GM18867 (cell line): ENCODE measurements around the gene CHAT.

Experiments
- ATAC-seq: cut with Tn5 transposase; IDR thresholded peaks from one replicate; pipeline ENCODE4 v1.9.1; 2021; ENCODE audit warnings: mild to moderate bottlenecking, moderate library complexity; ENCODE audit not compliant: unreplicated experiment

CHAT gene

DNA sequence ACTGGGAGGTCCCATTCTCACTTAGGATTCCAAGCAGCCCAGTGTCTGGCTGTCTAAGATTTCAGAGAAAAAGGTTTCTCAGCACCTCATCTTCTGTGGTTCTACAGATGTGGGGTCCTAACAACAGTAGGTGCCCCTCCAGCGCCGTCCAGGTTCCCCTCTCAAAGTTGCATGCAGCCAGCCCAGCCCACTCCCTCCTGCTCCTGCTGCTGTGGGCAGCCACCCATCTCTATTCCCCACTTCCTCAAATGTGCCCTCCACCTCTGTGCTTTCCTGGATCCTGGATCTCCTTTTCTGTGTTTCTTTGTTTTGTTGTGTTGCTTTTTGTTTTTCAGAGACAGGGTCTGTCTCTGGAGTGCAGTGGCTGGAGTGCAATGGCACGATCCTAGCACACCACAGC, 17.0 kb upstream of the CHAT start:
- no peak for ATAC-seq

DNA sequence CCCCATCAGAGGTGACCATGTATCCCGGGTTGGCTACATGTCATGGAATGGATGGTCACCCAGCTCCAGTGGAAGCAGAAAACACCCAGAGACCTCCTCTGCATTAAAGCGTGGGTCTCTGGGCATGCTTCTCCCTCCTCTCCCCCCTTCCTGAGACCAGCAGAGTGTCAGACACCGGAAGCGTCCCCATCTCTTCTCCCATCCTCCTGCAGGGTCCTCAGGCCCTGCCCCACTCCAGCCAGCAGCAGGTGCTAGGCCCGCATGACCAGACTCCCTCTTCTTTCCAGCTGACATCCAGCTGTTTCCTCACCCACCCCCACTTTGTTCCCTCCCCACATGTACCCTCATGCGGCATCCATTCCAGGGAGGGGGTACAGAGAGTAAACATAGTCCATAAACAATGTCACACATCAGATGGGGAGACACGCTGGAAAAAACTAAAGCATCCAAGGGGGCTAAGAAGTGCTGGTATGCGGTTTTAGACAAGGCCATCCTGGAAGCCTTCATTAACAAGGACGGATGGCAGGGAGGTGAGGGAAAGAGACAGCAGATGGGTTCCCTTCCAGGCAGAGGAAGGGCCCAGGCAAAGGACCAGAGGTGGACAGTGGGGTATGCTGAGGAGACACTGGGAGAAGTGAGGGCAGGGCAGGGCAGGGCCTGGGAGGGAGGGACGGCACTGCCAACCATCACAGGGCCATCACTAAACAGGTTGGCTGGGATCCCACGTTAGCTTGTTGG, 16.2 kb upstream of the CHAT start:
- no peak for ATAC-seq

DNA sequence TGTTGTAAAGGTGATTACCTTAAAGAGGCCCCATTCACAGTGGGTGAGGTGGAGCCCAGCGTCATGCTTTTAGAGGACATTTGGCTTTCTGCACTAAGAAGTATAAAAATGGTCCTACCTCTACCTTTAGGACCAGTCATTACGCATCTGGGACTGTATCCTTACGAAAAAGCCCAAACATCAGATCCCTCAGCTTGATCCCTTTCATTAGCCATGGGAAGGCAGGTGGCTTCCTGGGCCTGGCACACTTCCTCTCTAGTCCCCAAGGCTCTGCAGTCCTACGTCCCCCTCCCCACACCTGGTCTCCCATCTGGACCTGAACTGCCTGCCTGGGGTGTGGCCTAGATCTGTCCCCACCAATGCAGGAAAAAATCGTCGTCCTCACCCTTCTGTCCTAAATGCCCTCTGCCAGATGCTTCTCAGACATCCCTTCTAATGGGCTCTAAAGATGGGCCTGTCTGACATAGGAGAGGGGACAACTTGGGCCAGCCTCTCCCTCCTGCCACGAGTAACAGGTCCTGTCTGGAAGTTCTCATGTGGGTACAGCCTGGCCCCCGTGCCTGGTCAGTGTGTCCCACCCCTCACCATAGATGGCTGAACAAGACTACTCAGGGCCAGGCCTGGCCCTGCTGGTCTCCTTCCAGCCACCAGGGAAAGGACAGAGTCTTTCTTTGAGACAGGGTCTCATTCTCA, 15.5 kb upstream of the CHAT start:
- no peak for ATAC-seq

DNA sequence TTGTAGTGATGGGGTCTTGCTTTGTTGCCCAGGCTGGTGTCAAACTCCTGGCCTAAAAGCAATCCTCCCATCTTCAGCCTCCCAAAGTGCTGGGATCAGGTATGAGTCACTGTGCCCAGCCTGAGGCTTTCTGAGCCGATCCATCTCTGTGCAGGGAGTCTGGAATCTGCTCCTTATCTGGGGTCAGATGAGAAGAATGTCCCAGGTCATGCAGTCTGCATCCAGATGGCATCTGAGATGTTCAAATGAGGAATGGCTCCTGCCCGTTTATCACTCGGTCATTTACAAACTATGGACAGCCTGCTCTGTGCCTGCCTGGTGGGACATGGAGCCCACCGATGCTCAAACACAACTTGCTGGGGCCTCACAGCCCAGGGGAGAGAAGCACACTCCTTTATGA, 14.9 kb upstream of the CHAT start:
- no peak for ATAC-seq

DNA sequence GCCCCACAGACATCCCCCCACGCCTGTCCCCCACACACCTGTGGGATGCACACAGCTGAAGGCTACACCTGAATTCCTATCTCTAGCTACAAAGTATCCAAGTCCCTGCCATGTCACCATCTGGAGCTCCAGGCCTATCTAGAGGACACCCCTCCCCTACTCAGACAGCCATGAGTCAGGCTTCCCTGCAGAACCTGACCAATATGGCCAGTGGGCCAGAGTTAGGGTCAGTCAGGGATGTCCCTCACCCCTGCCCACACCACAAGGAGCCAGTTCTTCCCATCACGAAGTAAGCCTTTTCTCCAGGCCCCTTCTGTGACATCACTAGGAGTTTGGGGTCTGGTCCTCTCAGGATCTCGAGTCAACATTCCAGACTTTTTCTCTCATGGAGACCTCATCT, 14.3 kb upstream of the CHAT start:
- no peak for ATAC-seq

DNA sequence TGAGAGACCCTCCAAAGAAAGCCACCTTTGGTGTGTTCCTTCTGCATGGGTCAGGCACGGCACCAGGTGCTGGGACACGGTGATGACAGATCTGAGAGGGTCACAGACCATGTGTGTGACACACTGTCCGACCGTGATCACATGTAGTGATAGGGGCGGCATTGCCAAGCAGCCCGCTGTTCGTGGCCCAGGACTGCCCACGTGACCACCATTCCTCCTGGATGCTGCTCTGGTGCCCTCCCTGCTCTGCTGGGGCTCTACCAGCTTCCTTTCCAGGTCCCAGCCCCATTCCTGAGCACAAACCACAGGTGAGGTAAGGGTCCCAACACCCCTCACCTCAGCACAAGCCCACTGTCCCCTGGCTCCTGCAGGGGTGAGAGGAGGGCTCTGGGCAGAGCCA, 13.8 kb upstream of the CHAT start:
- ATAC-seq, result no peak

DNA sequence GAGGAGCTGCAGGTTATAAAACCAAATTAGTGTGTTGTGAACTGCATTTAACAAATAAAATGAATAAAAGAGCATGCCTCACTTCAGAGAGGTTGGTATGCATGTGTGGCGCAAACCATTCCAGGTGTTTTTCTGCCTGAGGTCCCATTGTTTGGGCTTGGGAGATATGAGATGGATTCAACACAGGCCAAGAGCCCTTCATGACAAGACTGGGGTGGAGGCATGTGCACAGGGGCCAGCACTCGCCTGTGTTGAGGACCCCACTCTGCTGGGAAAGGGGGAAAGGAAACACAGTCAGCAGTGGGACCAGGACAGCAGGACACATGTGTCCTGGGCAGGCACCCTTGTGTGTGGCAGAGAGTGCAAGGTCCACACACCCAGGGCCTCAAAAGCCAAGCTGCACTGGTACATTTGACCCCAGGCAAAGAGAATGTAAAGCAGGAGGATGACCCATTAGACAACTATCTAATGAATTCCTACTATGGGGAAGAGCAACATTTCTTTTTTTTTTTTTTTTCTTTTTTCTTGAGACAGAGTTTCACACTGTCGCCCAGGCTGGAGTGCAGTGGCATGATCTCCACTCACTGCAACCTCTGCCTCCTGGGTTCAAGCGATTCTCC, 12.9 kb upstream of the CHAT start:
- no peak for ATAC-seq

DNA sequence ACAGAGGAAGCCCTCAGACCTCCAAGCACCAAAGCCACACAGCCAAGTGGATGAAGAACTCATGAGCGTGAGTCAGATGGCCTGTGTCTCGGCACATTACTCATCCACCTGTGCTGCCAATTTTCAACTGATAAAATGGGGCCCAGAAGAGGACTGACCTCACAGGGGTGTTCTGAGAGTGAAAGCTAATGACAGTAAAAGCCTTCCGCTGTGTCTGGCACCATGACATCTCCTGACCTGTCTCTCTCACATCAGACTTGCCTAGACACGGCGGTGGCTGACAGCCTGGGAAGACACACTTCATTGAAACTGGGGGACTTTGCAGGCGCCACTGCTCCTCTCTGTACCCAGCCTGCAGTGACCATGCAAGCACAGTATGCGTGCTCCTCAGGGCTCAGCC, 12.0 kb upstream of the CHAT start:
- ATAC-seq, result peak; percentile 65

DNA sequence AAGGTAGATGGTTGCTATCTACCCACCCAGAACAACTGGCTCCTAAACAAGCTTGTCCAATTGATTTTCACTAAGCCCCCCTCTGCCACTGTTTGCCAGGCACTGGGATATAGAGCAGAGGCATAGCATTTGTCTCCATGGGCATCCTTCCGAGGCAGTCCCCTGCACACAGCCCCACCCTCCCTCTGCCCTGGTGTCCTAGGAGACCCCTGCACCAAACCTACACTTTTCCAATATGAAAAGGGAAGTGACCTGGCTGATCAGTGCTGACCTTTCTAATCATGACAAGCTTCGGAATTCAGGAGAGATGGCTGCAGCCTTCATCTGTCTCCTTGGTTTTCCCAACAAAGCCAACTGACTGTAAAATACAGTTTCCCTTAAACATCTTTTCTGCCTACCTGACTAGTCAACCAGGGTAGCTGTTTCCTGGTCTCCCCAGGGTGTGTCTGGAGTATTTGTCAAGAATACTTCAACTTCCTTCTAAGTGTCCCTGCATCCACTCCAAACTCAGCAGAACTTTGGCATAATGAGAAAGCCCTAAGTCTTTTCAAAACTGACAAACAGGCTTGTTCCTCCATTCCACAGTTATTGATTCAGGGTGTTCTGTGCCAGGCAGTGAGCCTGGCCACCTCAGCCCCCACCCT, 11.3 kb upstream of the CHAT start:
- ATAC-seq, result no peak

DNA sequence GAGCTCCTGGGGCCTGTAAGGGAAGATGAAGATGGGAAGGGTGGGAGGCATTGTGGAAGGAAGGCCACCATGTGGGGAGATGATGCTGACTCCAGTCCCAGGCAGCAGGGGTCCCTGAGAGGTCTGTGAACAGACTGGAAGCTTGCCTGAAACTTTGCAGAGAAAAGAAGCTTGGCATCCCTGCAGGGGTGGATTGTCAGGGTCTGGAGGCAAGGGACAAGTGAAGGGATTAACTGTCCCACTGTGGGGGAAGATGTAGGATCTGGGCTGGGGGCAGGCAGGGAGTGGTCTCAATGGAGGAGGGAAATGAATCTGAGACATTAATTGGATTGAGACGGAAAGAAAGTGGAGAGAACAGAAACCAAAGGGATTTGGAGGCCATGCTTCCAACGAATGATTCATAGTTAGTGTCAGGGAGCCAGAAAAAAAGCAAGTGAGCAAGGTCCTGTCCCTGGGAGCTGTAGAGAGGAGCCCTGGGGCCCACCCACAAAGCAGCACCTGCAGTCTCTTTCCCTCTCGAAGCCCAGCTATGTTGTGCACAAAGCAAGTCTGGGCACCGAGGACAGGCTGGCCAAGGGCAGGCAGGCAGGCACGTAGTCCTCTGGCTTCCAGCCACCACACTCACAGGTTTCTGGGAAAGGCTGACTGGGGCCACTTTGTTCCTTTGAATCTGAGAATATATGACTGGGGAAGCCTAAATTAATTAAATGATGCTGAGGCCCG, 8.5 kb upstream of the CHAT start:
- ATAC-seq, result no peak

DNA sequence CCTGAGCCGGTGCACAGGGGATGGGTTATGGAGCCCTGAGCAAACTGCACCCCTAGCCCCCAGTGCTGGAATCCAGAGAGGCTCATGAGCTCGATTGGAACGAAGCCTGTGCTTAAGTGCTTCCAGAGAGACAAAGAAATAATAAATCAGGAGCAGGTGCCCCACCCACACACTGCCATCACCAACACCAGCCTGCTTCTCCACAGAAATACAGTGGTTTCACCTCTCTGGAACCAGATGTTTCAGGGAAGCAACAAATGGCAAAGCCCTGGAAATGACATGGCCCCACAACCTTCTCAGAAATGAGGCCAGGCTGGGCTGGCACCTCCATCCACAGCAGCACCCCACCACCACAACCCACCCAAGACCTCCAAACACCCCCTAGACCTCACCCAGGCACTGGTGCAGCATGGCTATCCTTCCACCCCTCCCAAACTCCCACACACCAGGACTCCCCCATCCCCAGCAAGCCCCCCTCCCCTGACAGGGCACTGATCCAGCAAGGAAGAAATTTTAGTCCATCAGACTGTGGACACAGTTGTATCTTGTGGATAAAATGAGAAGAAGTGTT, 7.8 kb upstream of the CHAT start:
- ATAC-seq, result no peak

DNA sequence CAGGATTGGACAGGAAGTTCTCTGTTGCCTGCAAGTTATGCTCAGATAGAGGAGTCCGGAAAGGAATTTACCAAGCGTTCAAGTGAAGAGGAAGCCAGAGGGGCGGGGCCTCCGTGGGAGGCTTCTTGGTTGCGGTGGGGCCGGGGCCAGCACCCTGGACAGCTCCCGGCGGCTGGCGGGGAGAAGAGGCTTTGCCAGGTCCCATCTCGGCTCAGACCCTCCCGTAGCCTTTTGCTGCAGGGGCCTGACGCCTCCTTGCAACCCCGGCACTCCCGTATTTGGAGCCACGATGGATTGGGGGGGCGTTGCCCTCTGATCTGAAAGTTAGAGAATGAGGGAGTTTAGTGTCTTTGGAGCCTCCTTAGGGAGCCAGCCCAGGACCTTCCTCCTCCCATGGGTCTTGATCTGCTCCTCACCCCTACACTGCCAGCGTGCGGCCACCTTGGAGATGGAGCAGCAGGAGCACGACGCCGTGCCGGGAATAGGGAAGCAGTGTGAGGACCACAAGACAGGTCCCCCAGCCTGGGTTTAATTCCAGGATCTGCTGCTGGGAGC, 6.8 kb upstream of the CHAT start:
- no peak for ATAC-seq

DNA sequence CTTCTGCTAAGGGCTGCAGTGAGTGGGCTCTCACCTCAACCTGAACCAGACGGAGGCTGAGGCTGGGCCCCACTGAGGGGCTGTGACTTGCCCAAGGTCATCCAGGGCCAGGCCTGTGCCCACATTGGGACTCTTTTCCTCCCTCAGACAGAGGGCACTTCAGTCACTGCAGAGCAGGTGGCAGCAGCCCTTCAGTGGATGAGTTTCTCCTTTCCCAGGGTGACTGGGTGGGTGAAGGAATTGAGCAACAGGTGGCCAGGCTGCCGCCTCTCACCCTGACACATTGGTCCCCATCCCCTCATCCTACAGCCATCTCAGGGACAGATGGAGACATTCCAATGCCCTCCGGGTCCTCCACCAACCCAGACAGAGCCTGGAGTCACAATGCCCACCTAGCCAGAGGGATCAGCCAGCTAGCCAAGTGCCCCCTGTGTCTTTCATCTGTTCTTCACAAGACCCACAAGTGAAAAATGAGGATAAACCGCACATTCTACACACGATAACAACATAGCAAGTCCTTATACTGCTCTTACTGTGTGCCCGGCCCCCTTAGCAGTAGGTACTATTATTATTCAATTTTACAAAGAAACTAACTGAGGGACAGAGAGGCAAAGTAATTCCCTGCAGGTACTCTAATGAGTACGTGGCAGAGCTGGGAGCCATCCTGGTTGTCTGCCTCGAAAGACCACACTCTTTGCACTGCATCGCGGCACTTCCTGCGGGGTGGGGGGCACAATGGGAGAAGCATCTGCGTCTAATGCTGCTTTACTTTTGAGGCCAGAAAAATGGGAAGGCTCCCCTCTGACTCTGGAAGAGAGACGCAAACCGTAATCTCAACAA, 5.5 kb upstream of the CHAT start:
- no peak for ATAC-seq

DNA sequence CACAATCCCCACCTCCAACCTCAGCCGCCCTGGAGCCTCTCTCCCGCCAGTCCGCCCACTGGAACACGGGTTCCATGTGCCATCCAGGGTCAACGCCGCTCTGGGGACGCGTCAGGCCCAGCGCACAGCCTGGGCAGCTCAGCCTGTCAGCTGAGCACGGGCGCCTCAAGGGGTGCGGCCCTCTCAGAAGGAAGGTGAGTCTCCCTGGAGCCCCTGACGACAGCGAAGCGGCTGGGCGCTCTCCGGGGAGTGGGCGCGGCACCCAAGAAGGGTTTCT, 4.9 kb upstream of the CHAT start:
- ATAC-seq, result no peak

DNA sequence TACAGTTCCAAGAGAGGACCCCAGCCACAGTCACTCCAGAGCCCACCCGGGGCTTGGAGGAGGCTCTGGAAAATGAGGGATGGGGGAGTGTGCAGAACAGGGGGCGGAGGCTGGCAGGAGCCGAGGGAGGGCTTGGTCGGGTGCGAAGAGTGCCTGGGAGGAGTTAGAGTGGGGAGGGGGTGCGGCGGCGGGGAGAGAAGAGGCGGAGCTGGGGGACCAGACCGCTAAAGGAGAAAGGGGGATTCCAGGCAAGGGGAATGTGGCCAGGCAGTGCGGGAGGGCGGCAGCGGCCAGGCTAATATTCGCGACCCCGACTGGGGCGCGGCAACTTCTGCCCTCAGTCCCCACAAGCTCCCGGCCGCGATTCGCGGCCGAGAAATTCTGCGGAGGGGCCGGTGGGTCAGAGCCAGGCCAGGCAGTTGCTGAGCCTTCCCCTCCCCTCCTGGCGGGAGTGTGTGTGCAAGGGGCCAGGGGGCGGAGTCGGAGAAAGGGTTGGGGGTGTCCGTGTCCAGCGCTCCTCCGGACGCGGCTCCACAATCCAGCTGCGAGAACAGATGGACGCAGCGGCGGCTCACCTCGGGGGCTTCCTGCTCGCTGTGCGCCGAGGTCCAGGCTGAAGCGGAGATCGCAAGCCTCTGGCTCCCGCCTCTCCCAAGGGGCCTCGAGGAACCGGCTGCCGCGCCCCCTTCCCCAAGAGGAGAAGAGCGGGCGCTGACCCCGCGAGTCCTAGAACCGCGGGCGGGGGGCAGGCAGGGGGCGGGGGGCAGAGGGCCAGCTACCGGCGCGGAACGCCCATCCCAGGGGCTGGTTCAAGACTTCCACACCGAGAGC, 4.3 kb upstream of the CHAT start:
- ATAC-seq, result no peak

DNA sequence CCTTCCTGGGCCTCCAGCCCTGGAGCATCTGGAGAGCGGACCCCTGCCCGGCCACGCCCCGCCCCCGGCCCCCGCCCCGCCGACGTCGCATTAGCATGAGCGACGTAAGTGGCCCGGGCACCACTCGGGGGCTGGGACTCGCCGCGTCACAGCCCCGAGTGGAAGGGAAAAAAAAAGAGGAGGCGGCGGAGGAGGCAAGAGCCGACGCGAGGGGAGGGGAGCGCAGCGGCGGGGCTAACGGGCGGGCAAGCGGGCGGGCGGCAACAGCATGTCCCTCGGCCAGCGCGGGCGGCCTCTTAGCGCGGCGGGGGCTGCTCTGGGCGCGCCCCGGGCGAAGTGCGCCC, 3.8 kb upstream of the CHAT start, which contains the start of gene SLC18A3:
Gene SLC18A3 (plus strand): TSS at position 197 of the 344 bp plus-strand sequence. CDS start 431 bp downstream, outside the sequence.
- ATAC-seq, result no peak

DNA sequence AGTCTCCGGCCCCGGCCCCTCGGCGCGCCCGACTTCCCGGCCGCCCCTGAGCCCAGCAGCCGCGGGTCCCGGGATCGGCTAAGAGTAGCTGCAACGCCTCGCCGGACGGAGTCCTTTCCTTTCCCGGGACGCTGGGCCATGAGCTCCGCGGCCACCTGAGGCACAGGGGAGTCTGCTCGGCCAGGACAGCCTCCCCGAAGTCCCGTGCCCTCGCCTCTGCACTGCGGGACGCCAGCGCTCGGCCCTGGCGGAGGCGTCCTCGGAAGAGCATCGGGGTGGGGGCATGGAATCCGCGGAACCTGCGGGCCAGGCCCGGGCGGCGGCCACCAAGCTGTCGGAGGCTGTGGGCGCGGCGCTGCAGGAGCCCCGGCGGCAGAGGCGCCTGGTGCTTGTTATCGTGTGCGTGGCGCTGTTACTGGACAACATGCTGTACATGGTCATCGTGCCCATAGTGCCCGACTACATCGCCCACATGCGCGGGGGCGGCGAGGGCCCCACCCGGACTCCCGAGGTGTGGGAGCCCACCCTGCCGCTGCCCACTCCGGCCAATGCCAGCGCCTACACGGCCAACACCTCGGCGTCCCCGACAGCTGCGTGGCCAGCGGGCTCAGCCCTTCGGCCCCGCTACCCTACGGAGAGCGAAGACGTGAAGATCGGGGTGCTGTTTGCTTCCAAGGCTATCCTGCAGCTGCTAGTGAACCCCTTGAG, 3.2 kb upstream of the CHAT start:
- no peak for ATAC-seq

DNA sequence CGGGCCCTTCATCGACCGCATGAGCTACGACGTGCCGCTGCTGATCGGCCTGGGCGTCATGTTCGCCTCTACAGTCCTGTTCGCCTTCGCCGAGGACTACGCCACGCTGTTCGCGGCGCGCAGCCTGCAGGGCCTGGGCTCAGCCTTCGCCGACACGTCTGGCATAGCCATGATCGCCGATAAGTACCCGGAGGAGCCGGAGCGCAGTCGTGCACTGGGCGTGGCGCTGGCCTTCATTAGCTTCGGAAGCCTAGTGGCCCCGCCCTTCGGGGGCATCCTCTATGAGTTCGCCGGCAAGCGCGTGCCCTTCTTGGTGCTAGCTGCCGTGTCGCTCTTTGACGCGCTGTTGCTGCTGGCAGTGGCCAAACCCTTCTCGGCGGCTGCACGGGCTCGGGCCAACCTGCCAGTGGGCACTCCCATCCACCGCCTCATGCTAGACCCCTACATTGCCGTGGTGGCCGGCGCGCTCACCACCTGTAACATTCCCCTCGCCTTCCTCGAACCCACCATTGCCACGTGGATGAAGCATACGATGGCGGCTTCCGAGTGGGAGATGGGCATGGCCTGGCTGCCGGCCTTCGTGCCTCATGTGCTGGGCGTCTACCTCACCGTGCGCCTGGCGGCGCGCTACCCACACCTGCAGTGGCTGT, 2.5 kb upstream of the CHAT start:
- no peak for ATAC-seq
